ENCODE data around the gene SLC17A1.
A peak's percentile ranks its signal among the peaks of the same experiment; 100 is the strongest.

Gene SLC17A1

DNA sequence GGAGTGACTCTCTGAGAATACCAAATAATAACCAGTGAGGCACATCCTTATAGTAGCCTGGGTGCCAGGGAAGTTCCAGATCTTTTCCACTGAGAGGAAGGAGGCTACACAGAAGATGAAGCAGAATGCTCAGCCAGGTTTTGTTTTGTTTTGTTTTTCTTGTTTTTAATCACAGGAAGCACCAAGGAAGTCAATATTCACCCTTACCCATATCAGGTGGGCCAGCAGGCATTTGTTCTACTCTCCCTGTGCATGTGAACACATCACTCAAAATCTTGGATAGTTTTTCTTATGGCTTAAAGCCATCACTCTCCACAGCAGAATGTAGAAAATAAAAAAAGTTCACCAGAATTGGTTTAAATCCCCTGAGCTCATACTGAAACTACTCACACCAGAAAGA lies 10.5 kb downstream of the SLC17A1 start:
- no peak overlapping the region for H3K18ac ChIP-seq (ENCODE audit: low read length)
- no peak overlapping the region for H3K27ac ChIP-seq (replicated peaks; ENCODE audit: low read length)
- no peaks in the 10 kb centered on the region for H3K79me1 ChIP-seq (ENCODE audit: low read depth, low read length)
- no peaks in the 10 kb centered on the region for H3K27me3 ChIP-seq (ENCODE audit: control insufficient read depth in 3 of 3, insufficient read depth in 3 of 3, low read depth in 1 of 3, low read length in 3 of 3)
- no peak overlapping the region for H3K23ac ChIP-seq (ENCODE audit: low read depth, low read length, poor library complexity)
- H2BK120ac ChIP-seq (ENCODE audit: low read depth, low read length): no peak overlapping the region
- no peak overlapping the region for H4K8ac ChIP-seq (ENCODE audit: low read depth, low read length)
- no peak overlapping the region for H2BK12ac ChIP-seq (ENCODE audit: low read length)
- no peak overlapping the region for H3K4ac ChIP-seq (ENCODE audit: low read length)
- H2AK5ac ChIP-seq (ENCODE audit: low read depth, low read length): no peak overlapping the region
- no peak overlapping the region for H4K91ac ChIP-seq (ENCODE audit: low read depth, low read length, poor library complexity)
- no peak overlapping the region for H2BK5ac ChIP-seq (ENCODE audit: low read length)
- no peak overlapping the region for H3K4me2 ChIP-seq (ENCODE audit: insufficient read depth, low read length, poor library complexity, severe bottlenecking)
- peaks cover 0 to 1% of the 10 kb centered on the region in 2 donors for H3K9me3 ChIP-seq (replicated peaks in 1 of 2; ENCODE audit: control insufficient read depth in 2 of 2, insufficient read depth in 1 of 2, low read depth in 1 of 2, low read length in 2 of 2)
- no peak overlapping the region for H3K9ac ChIP-seq (ENCODE audit: low read depth, low read length, poor library complexity)
- no peak overlapping the region for H2AFZ ChIP-seq (ENCODE audit: low read length)
- no peak overlapping the region for H3K14ac ChIP-seq (ENCODE audit: low read length)
- peaks cover 0 to 2% of the 10 kb centered on the region in 2 donors for H3K4me1 ChIP-seq (ENCODE audit: control insufficient read depth in 2 of 2, insufficient read depth in 1 of 2, low read depth in 1 of 2, low read length in 2 of 2)
- H3K36me3 ChIP-seq (replicated peaks in 1 of 2; ENCODE audit: control insufficient read depth in 2 of 2, insufficient read depth in 2 of 2, low read length in 2 of 2): no peaks in the 10 kb centered on the region
- H3K4me3 ChIP-seq (ENCODE audit: low read length in 2 of 2): no peak overlapping the region
- no peak overlapping the region for H2BK15ac ChIP-seq (ENCODE audit: low read length)
- no peak for DNase-seq (ENCODE audit: low spot score)

DNA sequence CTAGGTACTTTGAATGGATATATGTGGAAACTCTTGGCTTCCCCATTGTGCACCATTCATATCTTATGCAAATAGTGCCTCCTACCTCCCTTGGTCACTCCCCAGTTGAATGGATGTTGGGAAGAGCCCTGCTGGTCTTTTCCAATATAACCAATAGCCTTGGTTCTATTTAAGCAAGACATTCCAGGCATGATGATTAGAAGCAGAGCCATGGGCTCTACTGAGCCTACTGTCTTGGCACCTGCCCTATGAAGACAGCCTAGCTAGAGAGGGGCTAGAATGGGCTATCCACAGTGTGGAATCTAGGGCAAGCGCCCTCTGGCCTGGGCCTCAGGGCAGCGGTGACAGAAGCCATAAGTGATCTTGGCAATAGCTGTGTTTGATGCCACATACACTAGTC lies 15.6 kb downstream of the SLC17A1 start:
- no peak overlapping the region for H3K18ac ChIP-seq (ENCODE audit: low read length)
- H3K79me1 ChIP-seq (ENCODE audit: low read depth, low read length): no peaks in the 10 kb centered on the region
- no peak overlapping the region for H3K4ac ChIP-seq (ENCODE audit: low read length)
- peaks cover 0 to 2% (median 0%) of the 10 kb centered on the region in 3 experiments for H3K27me3 ChIP-seq (ENCODE audit: control insufficient read depth in 3 of 3, insufficient read depth in 3 of 3, low read depth in 1 of 3, low read length in 3 of 3)
- H3K36me3 ChIP-seq (replicated peaks in 1 of 2; ENCODE audit: control insufficient read depth in 2 of 2, insufficient read depth in 2 of 2, low read length in 2 of 2): no peaks in the 10 kb centered on the region
- no peak overlapping the region for H2AK5ac ChIP-seq (ENCODE audit: low read depth, low read length)
- H3K23ac ChIP-seq (ENCODE audit: low read depth, low read length, poor library complexity): no peak overlapping the region
- H4K91ac ChIP-seq (ENCODE audit: low read depth, low read length, poor library complexity): peak overlapping the region; percentile 73
- no peak overlapping the region for H4K8ac ChIP-seq (ENCODE audit: low read depth, low read length)
- no peak for DNase-seq (ENCODE audit: low spot score)
- H2BK12ac ChIP-seq (ENCODE audit: low read length): no peak overlapping the region
- peaks cover 0 to 2% of the 10 kb centered on the region in 2 donors for H3K9me3 ChIP-seq (replicated peaks in 1 of 2; ENCODE audit: control insufficient read depth in 2 of 2, insufficient read depth in 1 of 2, low read depth in 1 of 2, low read length in 2 of 2)
- no peak overlapping the region for H2BK120ac ChIP-seq (ENCODE audit: low read depth, low read length)
- peaks cover 0 to 4% of the 10 kb centered on the region in 2 donors for H3K4me1 ChIP-seq (ENCODE audit: control insufficient read depth in 2 of 2, insufficient read depth in 1 of 2, low read depth in 1 of 2, low read length in 2 of 2)
- no peak overlapping the region for H2BK5ac ChIP-seq (ENCODE audit: low read length)
- H3K27ac ChIP-seq (replicated peaks; ENCODE audit: low read length): no peak overlapping the region
- H2BK15ac ChIP-seq (ENCODE audit: low read length): no peak overlapping the region
- WGBS, 2 donors (ENCODE audit: extremely low coverage in 2 of 2, insufficient read length in 2 of 2, insufficient replicate concordance in 1 of 2): no CpG with 5 or more reads among the region's 2 CpGs
- H3K9ac ChIP-seq (ENCODE audit: low read depth, low read length, poor library complexity): no peak overlapping the region
- H3K4me2 ChIP-seq (ENCODE audit: insufficient read depth, low read length, poor library complexity, severe bottlenecking): no peak overlapping the region
- H3K14ac ChIP-seq (ENCODE audit: low read length): no peak overlapping the region
- no peak overlapping the region for H3K4me3 ChIP-seq (ENCODE audit: low read length in 2 of 2)
- no peak overlapping the region for H2AFZ ChIP-seq (ENCODE audit: low read length)

DNA sequence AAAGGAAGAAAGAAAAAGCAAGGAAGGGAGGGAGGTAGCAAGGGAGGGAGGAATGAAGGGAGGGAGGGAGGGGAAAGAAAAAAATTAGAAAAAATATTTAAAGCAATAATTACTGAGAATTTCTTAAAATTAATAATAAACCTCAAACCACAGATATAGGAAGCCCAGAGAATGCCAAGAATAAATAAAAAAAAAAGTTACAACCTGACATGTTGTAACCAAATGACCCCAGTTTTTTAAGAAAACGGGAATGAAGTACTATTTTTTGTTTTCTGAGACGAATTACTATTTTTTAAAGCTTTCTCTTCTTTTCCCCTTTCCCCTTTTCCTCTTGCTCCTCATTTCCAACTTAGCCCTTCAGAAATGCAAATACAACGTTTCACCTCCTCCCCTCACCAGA lies 16.7 kb downstream of the SLC17A1 start:
- H3K18ac ChIP-seq (ENCODE audit: low read length): no peak overlapping the region
- peaks cover 0 to 2% of the 10 kb centered on the region in 2 donors for H3K9me3 ChIP-seq (replicated peaks in 1 of 2; ENCODE audit: control insufficient read depth in 2 of 2, insufficient read depth in 1 of 2, low read depth in 1 of 2, low read length in 2 of 2)
- no peak overlapping the region for H4K91ac ChIP-seq (ENCODE audit: low read depth, low read length, poor library complexity)
- no peak overlapping the region for H2AK5ac ChIP-seq (ENCODE audit: low read depth, low read length)
- H3K23ac ChIP-seq (ENCODE audit: low read depth, low read length, poor library complexity): no peak overlapping the region
- no peak overlapping the region for H2BK12ac ChIP-seq (ENCODE audit: low read length)
- H2BK5ac ChIP-seq (ENCODE audit: low read length): no peak overlapping the region
- H3K27ac ChIP-seq (replicated peaks; ENCODE audit: low read length): no peak overlapping the region
- no peak overlapping the region for H3K4me2 ChIP-seq (ENCODE audit: insufficient read depth, low read length, poor library complexity, severe bottlenecking)
- WGBS, 2 donors (ENCODE audit: extremely low coverage in 2 of 2, insufficient read length in 2 of 2, insufficient replicate concordance in 1 of 2): no CpG with 5 or more reads among the region's 3 CpGs
- H3K9ac ChIP-seq (ENCODE audit: low read depth, low read length, poor library complexity): no peak overlapping the region
- no peak overlapping the region for H3K4ac ChIP-seq (ENCODE audit: low read length)
- no peak overlapping the region for H2BK120ac ChIP-seq (ENCODE audit: low read depth, low read length)
- no peak overlapping the region for H2AFZ ChIP-seq (ENCODE audit: low read length)
- DNase-seq (ENCODE audit: low spot score): no peak
- no peaks in the 10 kb centered on the region for H3K36me3 ChIP-seq (replicated peaks in 1 of 2; ENCODE audit: control insufficient read depth in 2 of 2, insufficient read depth in 2 of 2, low read length in 2 of 2)
- H3K27me3 ChIP-seq (ENCODE audit: control insufficient read depth in 3 of 3, insufficient read depth in 3 of 3, low read depth in 1 of 3, low read length in 3 of 3): peaks cover 0 to 3% (median 0%) of the 10 kb centered on the region in 3 experiments
- no peak overlapping the region for H3K14ac ChIP-seq (ENCODE audit: low read length)
- H2BK15ac ChIP-seq (ENCODE audit: low read length): no peak overlapping the region
- no peaks in the 10 kb centered on the region for H3K79me1 ChIP-seq (ENCODE audit: low read depth, low read length)
- peaks cover 0 to 4% of the 10 kb centered on the region in 2 donors for H3K4me1 ChIP-seq (ENCODE audit: control insufficient read depth in 2 of 2, insufficient read depth in 1 of 2, low read depth in 1 of 2, low read length in 2 of 2)
- no peak overlapping the region for H4K8ac ChIP-seq (ENCODE audit: low read depth, low read length)
- no peak overlapping the region for H3K4me3 ChIP-seq (ENCODE audit: low read length in 2 of 2)

DNA sequence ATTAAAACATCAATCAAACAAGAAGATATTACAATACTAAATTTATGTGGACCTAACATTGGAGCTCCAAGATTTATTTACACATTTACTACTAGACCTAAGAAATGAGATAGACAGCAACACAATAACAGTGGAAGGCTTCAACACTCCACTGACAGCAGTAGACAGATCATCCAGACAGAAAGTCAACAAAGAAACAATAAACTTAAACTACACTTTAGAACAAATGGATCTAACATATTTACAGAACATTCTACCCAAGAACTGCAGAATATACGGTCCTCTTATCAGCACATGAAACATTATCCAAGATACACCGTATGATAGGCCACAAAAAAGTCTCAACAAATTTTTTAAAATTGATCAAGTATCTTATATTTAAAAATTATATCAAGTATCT lies 27.0 kb downstream of the SLC17A1 start:
- no peak overlapping the region for H3K18ac ChIP-seq (ENCODE audit: low read length)
- no CpG with 5 or more reads among the region's 2 CpGs for WGBS, 2 donors (ENCODE audit: extremely low coverage in 2 of 2, insufficient read length in 2 of 2, insufficient replicate concordance in 1 of 2)
- no peak overlapping the region for H2BK12ac ChIP-seq (ENCODE audit: low read length)
- no peak overlapping the region for H2BK120ac ChIP-seq (ENCODE audit: low read depth, low read length)
- no peak overlapping the region for H4K8ac ChIP-seq (ENCODE audit: low read depth, low read length)
- H3K9ac ChIP-seq (ENCODE audit: low read depth, low read length, poor library complexity): no peak overlapping the region
- no peaks in the 10 kb centered on the region for H3K79me1 ChIP-seq (ENCODE audit: low read depth, low read length)
- DNase-seq (ENCODE audit: low spot score): no peak
- H3K27me3 ChIP-seq (ENCODE audit: control insufficient read depth in 3 of 3, insufficient read depth in 3 of 3, low read depth in 1 of 3, low read length in 3 of 3): no peaks in the 10 kb centered on the region
- H3K14ac ChIP-seq (ENCODE audit: low read length): no peak overlapping the region
- H3K4me2 ChIP-seq (ENCODE audit: insufficient read depth, low read length, poor library complexity, severe bottlenecking): no peak overlapping the region
- H3K23ac ChIP-seq (ENCODE audit: low read depth, low read length, poor library complexity): no peak overlapping the region
- H2AK5ac ChIP-seq (ENCODE audit: low read depth, low read length): no peak overlapping the region
- H2BK15ac ChIP-seq (ENCODE audit: low read length): no peak overlapping the region
- H4K91ac ChIP-seq (ENCODE audit: low read depth, low read length, poor library complexity): no peak overlapping the region
- no peaks in the 10 kb centered on the region for H3K9me3 ChIP-seq (replicated peaks in 1 of 2; ENCODE audit: control insufficient read depth in 2 of 2, insufficient read depth in 1 of 2, low read depth in 1 of 2, low read length in 2 of 2)
- no peak overlapping the region for H3K27ac ChIP-seq (replicated peaks; ENCODE audit: low read length)
- no peak overlapping the region for H3K4me3 ChIP-seq (ENCODE audit: low read length in 2 of 2)
- H3K4ac ChIP-seq (ENCODE audit: low read length): no peak overlapping the region
- H2BK5ac ChIP-seq (ENCODE audit: low read length): no peak overlapping the region
- H3K4me1 ChIP-seq (ENCODE audit: control insufficient read depth in 2 of 2, insufficient read depth in 1 of 2, low read depth in 1 of 2, low read length in 2 of 2): no peaks in the 10 kb centered on the region
- no peaks in the 10 kb centered on the region for H3K36me3 ChIP-seq (replicated peaks in 1 of 2; ENCODE audit: control insufficient read depth in 2 of 2, insufficient read depth in 2 of 2, low read length in 2 of 2)
- no peak overlapping the region for H2AFZ ChIP-seq (ENCODE audit: low read length)

All from neuronal stem cell (in vitro differentiated cells).